GM12878 (cell line): Measurements from ENCODE around the gene SLX9. TPM values are rescaled to one million over a fixed set of nuclear protein-coding genes. Genes with fewer than 3 reads are reported as not detected.

ENCODE experiments used
- ATAC-seq: fragments of 200-7000 bp; cut with Tn5 transposase; 3 replicates; pipeline ENCODE4 v1.9.1; 2020; ENCODE audit warnings: mild to moderate bottlenecking, moderate library complexity
- BruUV-seq: library from RNA; stranded (reverse); fragments of 400-500 nt; replicated peaks from 2 replicates; lab custom pipeline; 2021; lab: Mats Ljungman, UMichigan
- CTCF ChIA-PET: fragments of 300-600 bp; sonication (Branson Sonifier 250); formaldehyde crosslinking; extraction: SDS; loops from one replicate; lab custom pipeline; 2021; ENCODE audit warnings: inconsistent platforms; lab: Yijun Ruan, JAX
- POLR2A ChIA-PET: fragments of 350-600 bp; formaldehyde crosslinking; extraction: SDS; loops from one replicate; lab custom pipeline; 2021; ENCODE audit warnings: inconsistent platforms; lab: Charles Lee
- RAD21 ChIA-PET: fragments of 300-600 bp; sonication (Branson Sonifier 250); formaldehyde crosslinking; loops from one replicate; lab custom pipeline; 2023; ENCODE audit warnings: antibody characterized with exemption; ENCODE audit not compliant: unreplicated experiment; lab: Charles Lee
- SMC1A ChIA-PET: fragments of 300-600 bp; sonication (Branson Sonifier 250); formaldehyde crosslinking; loops from one replicate; lab custom pipeline; 2023; ENCODE audit not compliant: unreplicated experiment, uncharacterized antibody; lab: Charles Lee
- DNase-seq: peaks from one replicate; pipeline ENCODE4 v3.0.0-alpha.2; 2011; ENCODE audit warnings: low read depth, low spot score
- FAIRE-seq: peaks from 3 replicates; lab custom pipeline; 2011; peaks lifted over from hg19 to GRCh38; lab: Jason Lieb, UNC
- H2AFZ ChIP-seq: 2 replicates; pipeline ENCODE4 v1.6.0; 2011; ENCODE audit warnings: low read depth, low read length, control low read depth; ENCODE audit not compliant: control insufficient read depth
- H3K27ac ChIP-seq: 2 replicates; pipeline ENCODE4 v1.5.1; 2011; ENCODE audit warnings: control low read depth; ENCODE audit not compliant: control insufficient read depth, insufficient read depth
- H3K27me3 ChIP-seq, 2 experiments: replicated peaks in 1 of 2; 2 replicates each; pipeline versions ENCODE4 v1.6.0 to v1.6.1; 2011; ENCODE audit warnings: low read length in 1 of 2; ENCODE audit not compliant: control insufficient read depth in 2 of 2, insufficient read depth in 2 of 2
- H3K36me3 ChIP-seq, 2 experiments: 2 replicates each; pipeline ENCODE4 v1.5.1; 2011; ENCODE audit warnings: low read length in 1 of 2; ENCODE audit not compliant: control insufficient read depth in 2 of 2, insufficient read depth in 2 of 2
- H3K4me1 ChIP-seq: 2 replicates; pipeline ENCODE4 v1.6.1; 2011; ENCODE audit warnings: mild to moderate bottlenecking, low read length, moderate library complexity, mixed read lengths; ENCODE audit not compliant: control insufficient read depth, insufficient read depth
- H3K4me2 ChIP-seq: 2 replicates; pipeline ENCODE4 v1.6.0; 2011; ENCODE audit warnings: control low read depth; ENCODE audit not compliant: control insufficient read depth, insufficient read depth
- H3K4me3 ChIP-seq: fragments of 200-600 bp; sonication (generic); 2 replicates; pipeline ENCODE4 v1.5.1; 2016
- H3K79me2 ChIP-seq: 2 replicates; pipeline ENCODE4 v1.6.0; 2011; ENCODE audit warnings: low read length; ENCODE audit not compliant: control insufficient read depth, insufficient read depth
- H3K9ac ChIP-seq: 2 replicates; pipeline ENCODE4 v1.8.0; 2011; ENCODE audit warnings: low read length, control low read depth, mixed read lengths; ENCODE audit not compliant: control insufficient read depth, insufficient read depth
- H3K9me3 ChIP-seq: replicated peaks from 3 replicates; pipeline ENCODE4 v1.5.1; 2011; ENCODE audit warnings: mild to moderate bottlenecking, low read length; ENCODE audit not compliant: control insufficient read depth, insufficient read depth
- H4K20me1 ChIP-seq: 2 replicates; pipeline ENCODE4 v1.6.0; 2011; ENCODE audit not compliant: control insufficient read depth, insufficient read depth
- BCL3 ChIP-seq: IDR thresholded peaks from 2 replicates; pipeline ENCODE4 v1.6.1; 2011; ENCODE audit warnings: borderline replicate concordance, low read depth, mild to moderate bottlenecking, moderate library complexity, low read length; ENCODE audit not compliant: insufficient read depth, poor library complexity, severe bottlenecking
- BCLAF1 ChIP-seq: fragments of 450-650 bp; IDR thresholded peaks from 2 replicates; pipeline ENCODE4 v1.6.1; 2017; ENCODE audit warnings: antibody characterized with exemption, mild to moderate bottlenecking, moderate library complexity
- CHD1 ChIP-seq: IDR thresholded peaks from 2 replicates; pipeline ENCODE4 v1.6.1; 2012; ENCODE audit warnings: low read depth, low read length, improper control_type of control experiment
- CHD4 ChIP-seq: fragments of 200-600 bp; sonication (generic); IDR thresholded peaks from 2 replicates; pipeline ENCODE4 v1.6.1; 2016; ENCODE audit warnings: mild to moderate bottlenecking
- E2F8 ChIP-seq: fragments of 450-650 bp; IDR thresholded peaks from 2 replicates; pipeline ENCODE4 v1.6.1; 2018; ENCODE audit warnings: mild to moderate bottlenecking, low read depth, moderate library complexity; ENCODE audit not compliant: partially characterized antibody
- EP300 ChIP-seq, 2 experiments: fragments of 150-350 bp in 1 of 2; IDR thresholded peaks; 2 replicates each; pipeline ENCODE4 v1.6.1; 2011 to 2012; ENCODE audit warnings: low read depth in 2 of 2, low read length in 2 of 2, borderline replicate concordance in 1 of 2, improper control_type of control experiment in 1 of 2, inconsistent platforms in 1 of 2; ENCODE audit not compliant: control insufficient read depth in 1 of 2
- IKZF1 ChIP-seq: fragments of 450-650 bp; conservative IDR thresholded peaks from 2 replicates; pipeline ENCODE4 v1.6.1; 2017; ENCODE audit warnings: antibody characterized with exemption, mild to moderate bottlenecking
- LARP7 ChIP-seq: fragments of 450-650 bp; IDR thresholded peaks from 2 replicates; pipeline ENCODE4 v1.6.1; 2017; ENCODE audit warnings: mild to moderate bottlenecking
- NFYA ChIP-seq: IDR thresholded peaks from 2 replicates; pipeline ENCODE4 v1.6.1; 2011; ENCODE audit warnings: low read depth, mild to moderate bottlenecking, low read length, improper control_type of control experiment, borderline replicate concordance
- STAT1 ChIP-seq: fragments of 450-650 bp; conservative IDR thresholded peaks from 2 replicates; pipeline ENCODE4 v1.6.1; 2014; ENCODE audit warnings: antibody characterized with exemption, mild to moderate bottlenecking
- USF2 ChIP-seq: IDR thresholded peaks from 2 replicates; pipeline ENCODE4 v1.6.1; 2011; ENCODE audit warnings: low read depth, low read length, improper control_type of control experiment, borderline replicate concordance
- ZBTB33 ChIP-seq: fragments of 450-650 bp; IDR thresholded peaks from 2 replicates; pipeline ENCODE4 v1.6.1; 2017; ENCODE audit warnings: mild to moderate bottlenecking
- WGBS: methylation state at CpG from one replicate; pipeline ENCODE4 v1.1.6; 2016; ENCODE audit warnings: low lambda C conversion rate; ENCODE audit not compliant: insufficient replicate concordance, insufficient coverage; ENCODE audit errors: missing lambda C conversion rate; 5-methylcytosine and 5-hydroxymethylcytosine counted together
- in situ Hi-C: fragments of 300-500 bp; cut with MboI; formaldehyde crosslinking; loops from 9 replicates; pipeline ENCODE4 v1.14.3; 2018; ENCODE audit warnings: mixed read lengths
- intact Hi-C: fragments of 100-400 bp; cut with micrococcal nuclease; formaldehyde crosslinking; loops from one replicate; pipeline ENCODE4 v1.14.2; 2022; ENCODE audit not compliant: unreplicated experiment
- polyA plus RNA-seq, 11 experiments: library from polyadenylated mRNA; depleted of rRNA in 4 of 11; unstranded in 6 of 11; stranded (reverse) in 5 of 11; fragments of >200 nt; fragmentation: Nextera tagmentation in 4 of 11; fragmentation: Illumina TruSeq in 1 of 11; extraction: Ambion mirVana in 4 of 11; extraction: Trizol in 1 of 11; gene quantifications; 1 replicate in 1 of 11; 2 replicates in 10 of 11; pipeline versions ENCODE4 v1.2.1 to v1.2.3, GENCODE V29; 2011 to 2016; ENCODE audit warnings: inconsistent platforms in 2 of 11, missing spikeins in 2 of 11, low read depth in 1 of 11
- total RNA-seq, 4 experiments: library from RNA; depleted of rRNA in 3 of 4; stranded (reverse); fragments of >200 nt in 3 of 4; fragmentation: Illumina TruSeq in 1 of 4; extraction: Trizol in 1 of 4; gene quantifications; 2 replicates each; pipeline versions ENCODE4 v1.2.1 to v1.2.3, GENCODE V29; 2013 to 2021

Gene SLX9
- total and polyA plus RNA-seq, 10 of the 15 experiments (the other 5 are each of a cell fraction or from before 2014, with no cell fraction given), result 0.69 to 81.3 (median 33.9) TPM

GRCh38 chr21:44904141-44904923 lies 35.5 kb upstream of the SLX9 start:
- ChIA-PET SMC1A (no interaction called here), RAD21 (no interaction called here), POLR2A (no interaction called here), CTCF (no interaction called here)
- H3K9ac ChIP-seq, result no peak overlapping the region
- H3K4me2 ChIP-seq, result no peak overlapping the region
- H3K27ac ChIP-seq, result no peak overlapping the region
- H3K27me3 ChIP-seq, result no peaks in the 10 kb centered on the region
- no peaks in the 10 kb centered on the region for H3K9me3 ChIP-seq
- DNase-seq, result no peak
- H3K4me3 ChIP-seq, result no peak overlapping the region
- in situ Hi-C loops, result no loop called here
- peaks cover 15 to 54% of the 10 kb centered on the region in 2 experiments for H3K36me3 ChIP-seq
- H4K20me1 ChIP-seq, result no peaks in the 10 kb centered on the region
- intact Hi-C loops, result no loop called here
- no peaks in the 10 kb centered on the region for H3K79me2 ChIP-seq
- ATAC-seq, result no peak
- H3K4me1 ChIP-seq, result peaks cover 9% of the 10 kb centered on the region
- FAIRE-seq, result no peak
- WGBS, result 97% methylated on average over 14 of the region's 14 CpGs
- TSS peak; percentile 44 for BruUV-seq
- H2AFZ ChIP-seq, result no peak overlapping the region
- TF ChIP-seq LARP7 (no peak), EP300 (IDR thresholded peaks at IDR 0.05; ENCODE audit: borderline replicate concordance in 1 of 2, control insufficient read depth in 1 of 2, low read depth in 2 of 2, low read length in 2 of 2) (no peak), STAT1 (no peak), ZBTB33 (no peak), NFYA (no peak), E2F8 (no peak), CHD4 (no peak), BCL3 (peak; percentile 87), CHD1 (no peak), USF2 (no peak), IKZF1 (no peak), BCLAF1 (no peak)
